Measurements from ENCODE around the gene ALDH3A1.

ALDH3A1 gene

GRCh38 chr17:19740933-19741332, 7.2 kb downstream of the ALDH3A1 start:
- no peak for DNase-seq

- DNase-seq = no peak
Measured at GRCh38 chr17:19739241-19740201, 8.6 kb downstream of the ALDH3A1 start.

DNA sequence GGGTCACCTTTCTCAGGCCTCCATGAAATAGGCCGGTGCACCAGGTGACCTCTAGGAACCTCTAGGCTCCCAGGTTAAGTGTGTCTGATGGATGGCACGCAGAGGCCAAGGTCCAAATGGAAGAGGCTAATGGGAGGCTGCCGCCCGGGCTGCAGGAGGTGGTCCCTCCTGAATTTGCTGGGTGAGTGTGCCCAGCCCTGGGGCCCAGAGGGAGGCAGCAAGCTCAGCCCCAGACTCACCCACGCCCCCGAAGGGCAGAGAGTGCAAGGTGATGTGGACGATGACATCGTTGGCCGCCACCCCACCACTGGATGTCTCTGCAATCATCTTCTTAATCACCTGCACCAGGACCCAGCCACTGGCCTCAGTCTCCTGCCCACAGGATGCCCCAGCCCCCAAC, 9.3 kb downstream of the ALDH3A1 start:
- DNase-seq = no peak

GRCh38 chr17:19738073-19738449, 10.0 kb downstream of the ALDH3A1 start:
- DNase-seq = no peak

DNA sequence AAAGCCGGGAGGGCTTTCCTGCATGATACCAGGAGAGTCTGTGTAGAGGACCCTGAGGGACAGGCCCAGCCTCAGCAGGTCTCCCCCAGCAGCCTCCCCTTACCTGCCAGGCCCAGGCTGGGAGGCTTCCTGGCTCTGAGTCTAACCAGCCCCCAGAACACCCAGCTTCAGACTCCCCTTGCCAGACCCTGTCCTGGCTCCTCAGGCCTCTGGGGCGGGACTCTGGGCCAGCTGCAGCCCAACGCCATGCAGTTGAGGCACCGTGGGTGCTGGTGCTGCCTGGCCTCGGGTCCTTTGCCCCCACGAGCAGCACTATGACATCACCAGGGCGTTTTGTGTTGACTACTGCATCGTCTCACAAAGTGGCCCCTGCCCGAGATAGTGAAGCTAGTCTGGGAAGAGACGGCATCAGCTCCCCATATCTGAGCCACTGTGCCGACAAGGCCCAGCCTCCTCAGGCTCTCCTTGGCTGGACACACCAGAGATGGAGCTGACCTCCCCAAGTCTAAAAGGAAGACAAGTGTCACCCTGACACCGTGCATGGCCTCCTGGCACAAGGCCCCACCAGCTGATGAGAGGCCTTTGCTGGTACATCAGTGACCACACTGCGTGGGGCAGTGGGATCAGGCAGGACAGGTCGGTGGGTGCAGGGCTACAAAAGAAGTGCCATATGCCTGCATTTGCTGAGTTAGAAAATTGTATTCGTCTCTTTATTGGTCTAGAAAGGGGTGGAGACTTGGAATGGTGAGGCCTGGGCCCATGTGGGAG, 10.6 kb downstream of the ALDH3A1 start:
- DNase-seq = no peak

DNA sequence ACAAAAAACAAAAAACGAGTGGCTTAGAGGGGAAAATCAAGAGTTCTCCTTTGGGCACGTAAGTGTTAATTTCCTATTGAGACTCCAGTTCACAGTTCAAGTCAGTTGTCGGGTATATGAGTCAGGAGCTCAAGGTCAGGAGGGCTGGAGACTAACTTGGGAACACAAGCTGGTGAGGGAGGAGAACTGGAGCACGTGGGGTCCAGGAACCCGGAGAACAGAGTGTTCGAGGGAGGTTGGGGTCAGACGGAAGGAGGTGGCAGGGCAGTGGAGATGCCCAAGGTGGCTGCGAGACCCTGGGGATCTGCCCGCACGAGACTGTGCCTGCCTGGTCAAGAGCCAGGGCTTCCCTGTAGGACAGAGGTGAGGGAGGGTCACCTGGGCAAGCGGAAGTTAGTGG, 12.0 kb downstream of the ALDH3A1 start:
- DNase-seq = no peak

DNA sequence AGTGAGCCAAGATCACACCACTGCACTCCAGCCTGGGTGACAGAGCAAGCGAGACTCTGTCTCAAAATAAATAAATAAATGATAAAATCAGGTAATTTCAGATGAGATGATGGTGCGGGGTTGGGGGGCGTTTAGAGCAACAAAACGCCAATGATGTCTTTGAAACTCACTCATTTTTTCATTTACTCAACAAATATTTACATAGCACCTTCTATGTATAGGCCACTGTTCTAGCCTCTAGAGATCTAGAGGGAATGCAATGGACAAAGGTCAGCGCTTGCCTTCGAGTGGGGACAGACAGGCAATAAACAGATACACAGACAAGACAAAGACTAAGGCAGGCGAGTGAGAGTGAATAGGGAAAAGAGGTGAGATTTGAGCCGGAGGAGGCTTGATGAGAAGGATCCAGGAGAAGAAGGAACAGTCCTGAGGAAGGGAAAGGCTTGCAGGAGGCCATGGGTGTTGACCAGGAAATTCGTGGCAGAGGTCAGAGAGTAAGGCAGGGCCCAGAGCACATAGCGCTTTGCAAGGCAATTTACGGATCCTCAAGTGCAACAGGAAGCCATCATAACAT, 14.1 kb downstream of the ALDH3A1 start:
- DNase-seq = no peak

DNA sequence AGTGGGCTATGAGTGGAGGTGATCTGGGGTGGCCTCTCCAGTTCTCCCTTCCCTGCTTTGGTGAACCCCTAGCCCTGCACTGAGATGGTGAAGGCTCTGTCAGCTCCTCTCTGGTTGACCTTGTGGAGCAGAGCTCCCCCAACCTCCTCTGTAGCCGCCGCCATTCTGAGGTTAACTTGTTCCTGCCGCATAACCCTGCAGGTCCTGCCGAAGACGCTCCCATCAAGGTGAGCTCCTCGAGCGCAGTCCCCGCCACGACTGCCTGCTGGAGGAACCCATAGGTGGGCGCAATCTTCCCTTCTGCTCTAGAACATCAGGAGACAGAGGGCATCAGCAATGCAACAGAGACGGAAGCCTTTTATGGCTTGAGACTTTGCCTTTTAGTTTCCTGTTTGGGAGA, 16.5 kb downstream of the ALDH3A1 start:
- DNase-seq = no peak

GRCh38 chr17:19730843-19731242, 17.3 kb downstream of the ALDH3A1 start:
- no peak for DNase-seq

DNA sequence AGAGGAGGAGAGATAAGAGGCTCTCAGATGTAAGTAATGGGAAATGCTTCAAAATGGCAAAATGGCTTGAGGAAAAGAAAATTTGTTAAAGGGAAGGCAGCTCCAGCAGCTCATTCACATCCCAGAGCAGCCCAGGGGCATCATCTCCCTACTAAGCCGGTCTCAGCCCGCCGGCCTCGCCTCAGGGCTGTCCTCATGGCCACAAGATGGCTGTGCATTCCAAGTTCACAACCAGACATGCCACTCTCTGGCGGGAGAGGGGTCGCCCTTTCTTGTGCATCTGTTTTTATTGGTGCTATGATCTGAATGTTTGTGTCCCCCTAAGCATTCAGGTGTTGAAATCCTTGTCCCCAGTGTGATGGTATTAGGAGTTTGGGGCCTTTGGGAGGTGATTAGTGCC, 18.2 kb downstream of the ALDH3A1 start:
- no peak for DNase-seq

- DNase-seq = no peak
Measured at GRCh38 chr17:19728084-19728495, 20.0 kb downstream of the ALDH3A1 start.

GRCh38 chr17:19727501-19728078, 20.5 kb downstream of the ALDH3A1 start:
- no peak for DNase-seq

GRCh38 chr17:19726631-19727376, 21.3 kb downstream of the ALDH3A1 start:
- DNase-seq = no peak

GRCh38 chr17:19725486-19725885, 22.6 kb downstream of the ALDH3A1 start:
- no peak for DNase-seq

DNA sequence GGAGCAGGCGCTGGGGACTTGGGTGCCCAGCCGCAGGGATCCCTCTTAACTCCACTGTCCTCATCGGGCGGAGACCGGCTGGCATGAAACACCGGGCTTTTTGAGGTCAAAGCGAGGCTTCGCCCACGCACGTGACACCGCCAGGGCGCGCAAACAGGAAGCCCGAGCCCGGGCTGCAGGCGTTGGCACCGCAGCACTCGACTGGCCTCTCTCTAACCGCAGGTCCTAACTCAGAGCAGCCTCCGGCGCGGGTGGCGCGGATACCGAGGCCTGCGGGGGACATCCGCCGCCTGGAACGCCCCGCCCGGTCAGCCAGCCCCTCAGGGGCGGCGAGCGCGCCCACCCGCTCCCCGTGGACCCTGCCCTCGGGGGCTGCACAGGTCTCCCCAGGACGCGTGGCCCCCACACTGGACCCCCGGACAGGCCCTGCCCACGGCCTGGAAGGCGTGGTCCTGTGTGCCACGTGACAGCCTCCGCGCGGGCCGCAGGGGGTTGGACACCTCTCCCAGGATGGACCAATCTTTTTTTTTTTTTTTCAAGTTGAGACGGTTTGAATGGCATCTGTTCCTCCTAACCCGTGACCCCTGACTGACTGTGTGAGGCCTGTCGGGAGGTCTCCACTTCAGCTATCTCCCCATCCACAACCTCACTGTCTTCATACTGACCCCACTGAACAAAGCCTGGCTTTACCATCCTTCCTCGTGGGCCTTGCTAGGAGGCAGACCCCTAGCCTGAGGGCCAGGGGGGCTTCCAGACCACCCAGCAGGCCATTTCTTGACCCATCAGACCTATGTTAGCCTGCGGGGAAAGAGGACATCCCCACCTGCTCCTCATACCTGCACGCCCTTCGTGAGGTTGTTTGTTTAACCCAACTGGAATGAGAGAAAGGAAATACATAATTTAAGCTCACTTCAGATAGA, 23.3 kb downstream of the ALDH3A1 start:
- DNase-seq = peak; percentile 56

GRCh38 chr17:19723964-19724363, 24.1 kb downstream of the ALDH3A1 start:
- no peak for DNase-seq

- no peak for DNase-seq
Measured at GRCh38 chr17:19720631-19721426, 27.3 kb downstream of the ALDH3A1 start.

GRCh38 chr17:19720210-19720475, 28.0 kb downstream of the ALDH3A1 start:
- no peak for DNase-seq

DNA sequence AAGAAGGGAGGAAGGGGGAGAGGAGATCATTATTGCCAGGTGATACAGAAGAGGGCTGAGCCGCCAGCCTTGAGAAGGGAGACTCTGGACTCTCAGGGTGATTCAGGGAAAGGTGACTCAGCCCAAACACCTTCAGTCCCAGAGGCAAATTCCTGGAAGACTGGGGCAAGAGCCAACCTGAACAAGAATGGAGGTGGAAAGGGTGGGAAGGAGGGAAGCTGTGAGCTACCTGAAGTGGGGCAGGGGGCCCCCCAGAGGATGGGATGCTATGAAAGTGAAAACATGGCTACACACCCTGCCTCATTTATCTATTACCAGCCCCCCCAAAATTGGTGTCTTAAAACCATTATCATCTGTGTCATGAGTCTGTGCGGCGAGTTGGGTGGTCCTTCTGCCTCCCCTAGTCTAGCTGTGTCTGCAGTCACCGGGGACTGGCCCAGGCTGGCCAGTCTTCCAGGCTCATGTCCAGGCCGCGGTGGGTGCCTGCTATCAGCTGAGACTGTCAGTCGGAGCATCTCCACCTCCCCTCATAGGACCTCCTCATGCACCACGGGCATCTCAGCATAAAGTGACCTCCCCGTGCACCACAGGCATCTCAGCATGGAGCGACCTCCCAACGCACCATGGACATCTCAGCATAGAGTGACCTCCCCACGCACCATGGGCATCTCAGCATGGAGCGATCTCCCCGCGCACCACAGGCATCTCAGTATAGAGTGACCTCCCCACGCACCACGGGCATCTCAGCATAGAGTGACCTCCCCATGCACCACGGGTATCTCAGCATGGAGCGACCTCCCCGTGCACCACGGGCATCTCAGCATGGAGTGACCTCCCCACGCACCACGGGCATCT, 28.5 kb downstream of the ALDH3A1 start:
- no peak for DNase-seq
